Measurements from ENCODE around the gene RRP8.

- no peak for TF ChIP-seq POLR2A (IDR thresholded peaks at IDR 0.05)
- TF ChIP-seq CTCF (IDR thresholded peaks at IDR 0.05), result no peak
- no peak for TF ChIP-seq EP300 (IDR thresholded peaks at IDR 0.05)
Observed at GRCh38 chr11:6578134-6578533, 25.3 kb downstream of the RRP8 start.

Measured in tibial nerve (tissue), 4 donors.